Fibroblast of pulmonary artery (primary cell): ENCODE results near the gene FYCO1.

Experiments
- DNase-seq: peaks from one replicate; pipeline ENCODE4 v3.0.0-alpha.2; 2010; ENCODE audit warnings: low read depth
- H3K4me3 ChIP-seq: replicated peaks from 2 replicates; pipeline ENCODE4 v1.5.1; 2011; ENCODE audit warnings: low read depth, mild to moderate bottlenecking, control low read depth, low read length, moderate library complexity
- CTCF ChIP-seq: IDR thresholded peaks from 2 replicates; pipeline ENCODE4 v1.5.1; 2011; ENCODE audit warnings: mild to moderate bottlenecking, control low read depth, low read length, inconsistent platforms; ENCODE audit errors: missing control alignments

Gene FYCO1

GRCh38 chr3:45887759-45888511 is 107.7 kb downstream of the FYCO1 start:
- no peak overlapping the region for H3K4me3 ChIP-seq
- TF ChIP-seq CTCF: no peak
- DNase-seq: no peak

GRCh38 chr3:45887285-45887684 is 108.3 kb downstream of the FYCO1 start:
- no peak overlapping the region for H3K4me3 ChIP-seq
- TF ChIP-seq CTCF: no peak
- no peak for DNase-seq

- TF ChIP-seq CTCF: no peak
- H3K4me3 ChIP-seq: no peak within 1 kb of the TSS
- DNase-seq: no peak
Observed at GRCh38 chr3:45885979-45886705, 109.5 kb downstream of the FYCO1 start, which contains the start of gene CCR9. Gene CCR9 (plus strand): TSS chr3:45886543. CDS start chr3:45894934, 8,391 bp downstream.

GRCh38 chr3:45884368-45885201 is 111.0 kb downstream of the FYCO1 start:
- DNase-seq: no peak
- no peak overlapping the region for H3K4me3 ChIP-seq
- TF ChIP-seq CTCF: no peak

GRCh38 chr3:45881078-45882022 is 114.3 kb downstream of the FYCO1 start:
- peak; percentile 17 for DNase-seq
- no peak overlapping the region for H3K4me3 ChIP-seq
- TF ChIP-seq CTCF: no peak

- no peak for TF ChIP-seq CTCF
- DNase-seq: no peak
Observed at GRCh38 chr3:45880725-45881077, 114.9 kb downstream of the FYCO1 start.

More at GRCh38 chr3:45880725-45881077, 114.9 kb downstream of the FYCO1 start:
- no peak overlapping the region for H3K4me3 ChIP-seq
